A549 (cell line): ENCODE data around the gene UBA7. TPM values are rescaled to one million over a fixed set of nuclear protein-coding genes. Genes with fewer than 3 reads are reported as not detected.

ENCODE experiments used
- ATAC-seq, 2 experiments: fragments of 200-7000 bp in 1 of 2; fragments of >200 bp in 1 of 2; cut with Nextera tagmentation in 1 of 2; cut with Tn5 transposase in 1 of 2; 3 replicates each; pipeline versions ENCODE4 v1.8.0 to v1.9.1; 2018 to 2020; ENCODE audit warnings: mild to moderate bottlenecking in 1 of 2, moderate library complexity in 1 of 2
- CTCF ChIA-PET: fragments of 300-600 bp; sonication (Branson Sonifier 250); formaldehyde crosslinking; extraction: SDS; loops from one replicate; lab custom pipeline; 2021; ENCODE audit warnings: antibody characterized with exemption, inconsistent platforms; lab: Yijun Ruan, JAX
- POLR2A ChIA-PET: fragments of 350-600 bp; formaldehyde crosslinking; extraction: SDS; loops from one replicate; lab custom pipeline; 2021; ENCODE audit warnings: antibody characterized with exemption, inconsistent platforms; lab: Yijun Ruan, JAX
- DNase-seq, 2 experiments: peaks; one replicate each; pipeline versions ENCODE4 v3.0.0 to v3.0.0-alpha.2; 2011 to 2016; ENCODE audit warnings: low read depth in 1 of 2, low spot score in 1 of 2
- FAIRE-seq: peaks from 2 replicates; lab custom pipeline; 2011; peaks lifted over from hg19 to GRCh38; lab: Jason Lieb, UNC
- H3K27ac ChIP-seq, 2 experiments: fragments of >200 bp; sonication (Bioruptor Twin); formaldehyde crosslinking; 3 replicates each; pipeline ENCODE4 v1.5.1; 2016 to 2017
- H3K4me1 ChIP-seq: fragments of >200 bp; sonication (Bioruptor Twin); formaldehyde crosslinking; 3 replicates; pipeline ENCODE4 v1.6.1; 2016
- H3K4me2 ChIP-seq: fragments of >200 bp; sonication (Bioruptor Twin); formaldehyde crosslinking; 3 replicates; pipeline ENCODE4 v1.6.1; 2016
- H3K4me3 ChIP-seq: fragments of >200 bp; sonication (Bioruptor Twin); formaldehyde crosslinking; 3 replicates; pipeline ENCODE4 v1.5.1; 2016
- H3K9me3 ChIP-seq: fragments of >200 bp; sonication (Bioruptor Twin); formaldehyde crosslinking; 3 replicates; pipeline ENCODE4 v1.6.1; 2016
- CBX2 ChIP-seq: fragments of 200-600 bp; sonication (generic); IDR thresholded peaks from 2 replicates; pipeline ENCODE4 v1.6.1; 2016; ENCODE audit warnings: low read depth, mild to moderate bottlenecking, borderline replicate concordance
- CBX8 ChIP-seq: fragments of 200-600 bp; sonication (generic); IDR thresholded peaks from 2 replicates; pipeline ENCODE4 v1.6.1; 2016
- CEBPB ChIP-seq, 2 experiments: fragments of >200 bp in 1 of 2; sonication (Bioruptor Twin) in 1 of 2; formaldehyde crosslinking in 1 of 2; IDR thresholded peaks; 2 replicates each; pipeline ENCODE4 v1.6.1; 2012 to 2016
- CHD2 ChIP-seq: fragments of 150-350 bp; IDR thresholded peaks from 2 replicates; pipeline ENCODE4 v1.6.1; 2014; ENCODE audit warnings: low read length; ENCODE audit not compliant: partially characterized antibody
- CHD4 ChIP-seq: fragments of 200-600 bp; sonication (generic); IDR thresholded peaks from 2 replicates; pipeline ENCODE4 v1.6.1; 2016; ENCODE audit warnings: antibody characterized with exemption, mild to moderate bottlenecking, borderline replicate concordance
- CTCF ChIP-seq: fragments of >200 bp; sonication (Bioruptor Twin); formaldehyde crosslinking; IDR thresholded peaks from 3 replicates; pipeline ENCODE4 v1.5.1; 2016
- E2F6 ChIP-seq: IDR thresholded peaks from 2 replicates; pipeline ENCODE4 v1.6.1; 2012; ENCODE audit warnings: low read depth, borderline replicate concordance
- EP300 ChIP-seq, 2 experiments: fragments of >200 bp; sonication (Bioruptor Twin); formaldehyde crosslinking; IDR thresholded peaks; 2 replicates in 1 of 2; 3 replicates in 1 of 2; pipeline ENCODE4 v1.6.1; 2016 to 2017
- HEYL ChIP-seq: fragments of 250-450 bp; sonication (Bioruptor Pico); IDR thresholded peaks from 2 replicates; pipeline ENCODE4 v1.8.0; 2021; ENCODE audit warnings: mild to moderate bottlenecking, moderate library complexity
- JUNB ChIP-seq: fragments of >200 bp; sonication (Bioruptor Twin); formaldehyde crosslinking; IDR thresholded peaks from 2 replicates; pipeline ENCODE4 v1.6.1; 2016
- MAFK ChIP-seq: fragments of 450-650 bp; IDR thresholded peaks from 2 replicates; pipeline ENCODE4 v1.6.1; 2014; ENCODE audit not compliant: partially characterized antibody
- PBX3 ChIP-seq: IDR thresholded peaks from 2 replicates; pipeline ENCODE4 v1.6.1; 2012
- RFX5 ChIP-seq: fragments of 450-650 bp; IDR thresholded peaks from 2 replicates; pipeline ENCODE4 v1.7.1; 2014; ENCODE audit warnings: antibody characterized with exemption, mild to moderate bottlenecking, moderate library complexity
- TFCP2L1 ChIP-seq: fragments of 250-450 bp; sonication (Bioruptor Pico); IDR thresholded peaks from 2 replicates; pipeline ENCODE4 v1.5.0; 2021; ENCODE audit warnings: mild to moderate bottlenecking
- TP53 ChIP-seq: fragments of 250-450 bp; sonication (Bioruptor Pico); IDR thresholded peaks from 2 replicates; pipeline ENCODE4 v1.5.0; 2021; ENCODE audit warnings: mild to moderate bottlenecking, moderate library complexity
- WGBS: methylation state at CpG from one replicate; pipeline ENCODE4 v1.1.6; 2017; ENCODE audit errors: missing lambda C conversion rate; 5-methylcytosine and 5-hydroxymethylcytosine counted together
- polyA minus RNA-seq: library from RNA; depleted of rRNA, polyadenylated mRNA; stranded (reverse); fragments of >200 nt; gene quantifications from 2 replicates; pipeline ENCODE4 v1.2.3, GENCODE V29; 2011; rRNA and poly(A)+ RNA removed
- polyA plus RNA-seq, 4 experiments: library from polyadenylated mRNA; depleted of rRNA in 3 of 4; stranded (reverse); fragments of >200 nt; fragmentation: RNase III in 1 of 4; extraction: RNeasy Plus Mini Kit Qiagen cat#74134 plus additional on column Dnase treatment in 1 of 4; gene quantifications; 2 replicates in 3 of 4; 3 replicates in 1 of 4; pipeline ENCODE4 v1.2.3, GENCODE V29; 2011 to 2017

Gene UBA7
- polyA plus RNA-seq (2011; rRNA removed) = 0.22 and 0.33 TPM in 2 replicates
- 0.28 and 0.52 TPM in 2 replicates for polyA plus RNA-seq (2012; cell fraction: cytosol; rRNA removed)
- 7.7 and 8.5 TPM in 2 replicates for polyA plus RNA-seq (2012; cell fraction: nucleus; rRNA removed)
- polyA plus RNA-seq (2017; fragmentation: RNase III; extraction: RNeasy Plus Mini Kit Qiagen cat#74134 plus additional on column Dnase treatment) = 0.54 to 0.63 TPM (median 0.62 TPM) in 3 replicates
- polyA minus RNA-seq = 0.88 and 0.91 TPM in 2 replicates

- 72% methylated on average over 5 of the region's 9 CpGs for WGBS
- ATAC-seq (peak in 1 of 2 experiments; percentile 35; a peak in 2 of 6 replicates), FAIRE-seq (no peak), DNase-seq (no peak)
- POLR2A ChIA-PET = no interaction called here
- Histone ChIP-seq H3K9me3 (no peaks in the 10 kb centered on the region), H3K4me2 (no peak within 1 kb of the TSS), H3K27ac (no peak within 1 kb of the TSS), H3K4me3 (no peak within 1 kb of the TSS), H3K4me1 (no peaks in the 10 kb centered on the region)
- CTCF ChIA-PET = interaction anchor here (4.1 kb wide), 1 partner anchor 11 kb away, joined by 19 read pairs; the partner anchor contains the start of gene INKA1
- TF ChIP-seq MAFK (no peak), PBX3 (no peak), CBX2 (no peak), HEYL (no peak), CHD4 (no peak), CHD2 (no peak), TFCP2L1 (CRISPR knock-in tag) (no peak), TP53 (CRISPR knock-in tag) (no peak), RFX5 (no peak), CBX8 (no peak), E2F6 (no peak), CEBPB (IDR thresholded peaks at IDR 0.05) (no peak), EP300 (IDR thresholded peaks at IDR 0.05) (no peak)
Measured at GRCh38 chr3:49813497-49814174, at the start of gene UBA7. Gene UBA7 (minus strand): TSS chr3:49813953. CDS start chr3:49813787, 166 bp downstream.

- DNase-seq = no peak
- H3K27ac ChIP-seq = no peak overlapping the region
- POLR2A ChIA-PET = no interaction called here
- CTCF ChIA-PET = no interaction called here
- no peak for ATAC-seq
- WGBS = 54% methylated on average over 10 of the region's 12 CpGs
- H3K4me3 ChIP-seq = no peak overlapping the region
- H3K4me2 ChIP-seq = no peak overlapping the region
- H3K4me1 ChIP-seq = peaks cover 7% of the 10 kb centered on the region; the same call in 2 of the 3 replicates
- no peak for TF ChIP-seq JUNB
- no peak for TF ChIP-seq PBX3
- no peak for TF ChIP-seq CTCF
- no peaks in the 10 kb centered on the region for H3K9me3 ChIP-seq
- no peak for FAIRE-seq
Measured at GRCh38 chr3:49859576-49860305, 46.0 kb upstream of the UBA7 start.
